Upper lobe of right lung (tissue), 1 donor: ENCODE measurements around the gene ELAVL1. TPM values are rescaled to one million over a fixed set of nuclear protein-coding genes. Genes with fewer than 3 reads are reported as not detected.

Experiments
- ATAC-seq: fragments of 200-7000 bp; cut with Tn5 transposase; one replicate; pipeline ENCODE4 v1.9.1; 2020; ENCODE audit warnings: mild to moderate bottlenecking, moderate library complexity
- DNase-seq: peaks from one replicate; pipeline ENCODE4 v3.0.0-alpha.2; 2020
- H3K27ac ChIP-seq: fragments of 200-600 bp; one replicate; pipeline ENCODE4 v1.8.0; 2022
- H3K27me3 ChIP-seq: fragments of 200-600 bp; one replicate; pipeline ENCODE4 v1.8.0; 2022; ENCODE audit warnings: mild to moderate bottlenecking
- H3K36me3 ChIP-seq: fragments of 200-600 bp; one replicate; pipeline ENCODE4 v1.8.0; 2022
- H3K4me1 ChIP-seq: fragments of 200-600 bp; one replicate; pipeline ENCODE4 v1.8.0; 2022
- H3K4me3 ChIP-seq: fragments of 200-600 bp; one replicate; pipeline ENCODE4 v1.8.0; 2022; ENCODE audit warnings: mild to moderate bottlenecking
- H3K9me3 ChIP-seq: fragments of 200-600 bp; one replicate; pipeline ENCODE4 v1.8.0; 2022
- CTCF ChIP-seq: fragments of 200-600 bp; IDR thresholded peaks from one replicate; pipeline ENCODE4 v1.8.0; 2022; ENCODE audit warnings: antibody characterized with exemption
- intact Hi-C: fragments of 100-400 bp; cut with DNase I; formaldehyde crosslinking; loops from one replicate; pipeline ENCODE4 v1.11.0; 2022
- total RNA-seq: library from RNA; stranded (reverse); fragmentation: NEBNext Ultra II Directional; extraction: Animal tissue kit (Norgen Biotek cat#: 25700); gene quantifications from one replicate; pipeline ENCODE4 v1.2.1, GENCODE V29; 2021
- donor health status: DM: no; HTN: yes; CAD: no; lungs with severe emphysema.

The ELAVL1 gene
- total RNA-seq, 1 donor from 2014 or later = 65.9 TPM

- TF ChIP-seq CTCF = no peak
- Histone ChIP-seq H3K4me1 (no peaks in the 10 kb centered on the region), H3K4me3 (no peak overlapping the region), H3K27ac (no peak overlapping the region), H3K36me3 (peaks cover 63% of the 10 kb centered on the region), H3K9me3 (no peaks in the 10 kb centered on the region), H3K27me3 (no peaks in the 10 kb centered on the region)
- ATAC-seq (no peak), DNase-seq (no peak)
- intact Hi-C loops = no loop called here
These were observed 29.0 kb downstream of the ELAVL1 start for GRCh38 chr19:7976461-7976860.

GRCh38 chr19:7975037-7975436 is 30.4 kb downstream of the ELAVL1 start:
- DNase-seq (no peak), ATAC-seq (no peak)
- Histone ChIP-seq H3K27me3 (no peaks in the 10 kb centered on the region), H3K36me3 (peaks cover 53% of the 10 kb centered on the region), H3K4me1 (no peaks in the 10 kb centered on the region), H3K9me3 (no peaks in the 10 kb centered on the region), H3K27ac (no peak overlapping the region), H3K4me3 (no peak overlapping the region)
- intact Hi-C loops = no loop called here
- no peak for TF ChIP-seq CTCF

GRCh38 chr19:7973883-7974282 is 31.6 kb downstream of the ELAVL1 start:
- no peak overlapping the region for H3K27ac ChIP-seq
- no peaks in the 10 kb centered on the region for H3K27me3 ChIP-seq
- no peaks in the 10 kb centered on the region for H3K4me1 ChIP-seq
- ATAC-seq = no peak
- intact Hi-C loops = no loop called here
- no peak for TF ChIP-seq CTCF
- H3K36me3 ChIP-seq = peaks cover 52% of the 10 kb centered on the region
- H3K9me3 ChIP-seq = no peaks in the 10 kb centered on the region
- DNase-seq = no peak
- H3K4me3 ChIP-seq = no peak overlapping the region

- no peak for ATAC-seq
- TF ChIP-seq CTCF = no peak
- no peak overlapping the region for H3K27ac ChIP-seq
- H3K9me3 ChIP-seq = no peaks in the 10 kb centered on the region
- no peak overlapping the region for H3K4me3 ChIP-seq
- intact Hi-C loops = no loop called here
- H3K36me3 ChIP-seq = peaks cover 63% of the 10 kb centered on the region
- no peaks in the 10 kb centered on the region for H3K27me3 ChIP-seq
- no peaks in the 10 kb centered on the region for H3K4me1 ChIP-seq
- DNase-seq = no peak
These were observed 33.6 kb downstream of the ELAVL1 start for GRCh38 chr19:7971553-7972520.

GRCh38 chr19:7970716-7971448 is 34.6 kb downstream of the ELAVL1 start:
- ATAC-seq = peak; percentile 59
- Histone ChIP-seq H3K27me3 (no peaks in the 10 kb centered on the region), H3K9me3 (no peaks in the 10 kb centered on the region), H3K27ac (no peak overlapping the region), H3K4me1 (no peaks in the 10 kb centered on the region), H3K36me3 (peaks cover 73% of the 10 kb centered on the region), H3K4me3 (no peak overlapping the region)
- DNase-seq = no peak
- intact Hi-C loops = no loop called here
- peak; percentile 68 for TF ChIP-seq CTCF
